Ureter (tissue), 1 donor: ENCODE measurements around the gene TJAP1. TPM values are rescaled to one million over a fixed set of nuclear protein-coding genes. Genes with fewer than 3 reads are reported as not detected.
"Not testable (repeated sequence)": the region's sequence is repeated elsewhere in the genome, so short reads cannot be mapped to it uniquely, and the experiment has no call there.

Experiments used
- DNase-seq: peaks from one replicate; pipeline ENCODE4 v3.0.0-alpha.2; 2020; ENCODE audit warnings: low spot score
- total RNA-seq: library from RNA; stranded (reverse); gene quantifications from one replicate; pipeline ENCODE4 v1.2.4, GENCODE V29; 2023
- donor health status: DM: yes; HTN: yes; CAD: no.

The TJAP1 gene
- total RNA-seq, 1 donor from 2014 or later: 36.5 TPM

- not testable (repeated sequence) for DNase-seq
Measured at GRCh38 chr6:43538986-43539385, 61.6 kb downstream of the TJAP1 start.

- DNase-seq: not testable (repeated sequence)
Measured at GRCh38 chr6:43539409-43539808, 62.0 kb downstream of the TJAP1 start.

- no peak for DNase-seq
Measured at GRCh38 chr6:43540507-43540906, 63.1 kb downstream of the TJAP1 start.

GRCh38 chr6:43541774-43542471, 64.6 kb downstream of the TJAP1 start:
- no peak for DNase-seq

- DNase-seq: no peak
Measured at GRCh38 chr6:43544461-43544860, 67.1 kb downstream of the TJAP1 start.

GRCh38 chr6:43547222-43547621, 69.9 kb downstream of the TJAP1 start:
- no peak for DNase-seq

Other genes with a start within 250 kb of the TJAP1 start
- 42.8 TPM for gene DNPH1, start 248.1 kb upstream of the TJAP1 start, total RNA-seq
- not detected for gene TTBK1, start 234.1 kb upstream of the TJAP1 start, total RNA-seq
- gene SLC22A7, start 179.3 kb upstream of the TJAP1 start, total RNA-seq: not detected
- 1.5 TPM for gene CRIP3, start 168.7 kb upstream of the TJAP1 start, total RNA-seq
- gene ZNF318, start 107.9 kb upstream of the TJAP1 start, total RNA-seq: 14.7 TPM
- 52.7 TPM for gene ABCC10, start 50.0 kb upstream of the TJAP1 start, total RNA-seq
- 3.2 TPM for gene DLK2, start 22.0 kb upstream of the TJAP1 start, total RNA-seq
- gene LRRC73, start 32.8 kb downstream of the TJAP1 start, total RNA-seq: 0.57 TPM
- 84.6 TPM for gene YIPF3, start 39.4 kb downstream of the TJAP1 start, total RNA-seq
- gene POLR1C, start 39.5 kb downstream of the TJAP1 start, total RNA-seq: 60.4 TPM
- 47.9 TPM for gene XPO5, start 98.5 kb downstream of the TJAP1 start, total RNA-seq
- gene POLH, start 98.6 kb downstream of the TJAP1 start, total RNA-seq: 10.8 TPM
- gene GTPBP2, start 151.7 kb downstream of the TJAP1 start, total RNA-seq: 74.1 TPM
- gene MAD2L1BP, start 158.3 kb downstream of the TJAP1 start, total RNA-seq: 27.2 TPM
- 0.68 TPM for gene RSPH9, start 167.5 kb downstream of the TJAP1 start, total RNA-seq
- gene MRPS18A, start 210.2 kb downstream of the TJAP1 start, total RNA-seq: 41.8 TPM